Esophagus muscularis mucosa (tissue), 4 donors: Measurements from ENCODE around the gene BBIP1.

Experiments used
- EP300 ChIP-seq: sonication (generic); formaldehyde crosslinking; IDR thresholded peaks from one replicate; pipeline ENCODE4 v1.6.1; 2017; ENCODE audit warnings: antibody characterized with exemption
- POLR2A ChIP-seq: fragments of 450-650 bp; IDR thresholded peaks from one replicate; pipeline ENCODE4 v1.6.1; 2017; ENCODE audit warnings: antibody characterized with exemption, moderate library complexity, mild to moderate bottlenecking, low read depth
- TF ChIP-seq, protein P1 (sequence below), 3 experiments: fragments of 200-600 bp in 2 of 3; fragments of 450-650 bp in 1 of 3; sonication (generic) in 2 of 3; IDR thresholded peaks; one replicate each; pipeline ENCODE4 v1.5.1; 2017 to 2019; ENCODE audit warnings: antibody characterized with exemption in 3 of 3, mild to moderate bottlenecking in 2 of 3, moderate library complexity in 1 of 3

DNA sequence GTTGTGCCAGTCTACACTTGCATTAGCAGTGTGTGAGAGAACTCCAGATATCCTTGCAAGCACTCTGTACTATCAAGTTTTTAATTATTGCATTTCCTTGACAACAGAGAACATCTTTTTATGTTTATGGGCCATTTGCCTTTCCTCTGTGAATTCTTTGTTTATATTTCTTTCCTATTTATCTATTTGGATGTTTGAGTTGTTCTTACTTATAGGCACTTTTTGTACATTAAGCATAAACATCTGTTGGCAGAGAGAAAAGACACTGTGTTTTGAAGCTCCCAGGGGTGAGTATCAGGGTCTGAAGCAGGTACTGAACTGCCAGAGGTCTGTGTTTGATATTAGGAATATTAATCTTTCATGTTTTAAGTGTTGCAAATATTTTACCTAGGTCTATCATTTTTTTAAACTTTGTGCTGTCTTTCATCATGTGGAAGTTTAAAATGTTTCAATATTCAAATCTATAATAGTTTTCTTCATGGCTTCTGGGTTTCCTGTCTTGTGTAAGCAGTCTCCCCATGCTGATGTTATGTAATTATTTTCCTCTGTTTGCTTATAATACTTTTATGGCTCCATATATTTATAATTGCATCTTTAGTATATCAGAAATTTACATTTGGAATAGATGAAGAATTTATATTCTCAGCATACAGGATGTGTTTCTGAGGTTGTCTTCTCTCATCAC is 64.9 kb downstream of the BBIP1 start:
- TF ChIP-seq EP300 (no peak), POLR2A (no peak)
- TF ChIP-seq, protein P1, sequence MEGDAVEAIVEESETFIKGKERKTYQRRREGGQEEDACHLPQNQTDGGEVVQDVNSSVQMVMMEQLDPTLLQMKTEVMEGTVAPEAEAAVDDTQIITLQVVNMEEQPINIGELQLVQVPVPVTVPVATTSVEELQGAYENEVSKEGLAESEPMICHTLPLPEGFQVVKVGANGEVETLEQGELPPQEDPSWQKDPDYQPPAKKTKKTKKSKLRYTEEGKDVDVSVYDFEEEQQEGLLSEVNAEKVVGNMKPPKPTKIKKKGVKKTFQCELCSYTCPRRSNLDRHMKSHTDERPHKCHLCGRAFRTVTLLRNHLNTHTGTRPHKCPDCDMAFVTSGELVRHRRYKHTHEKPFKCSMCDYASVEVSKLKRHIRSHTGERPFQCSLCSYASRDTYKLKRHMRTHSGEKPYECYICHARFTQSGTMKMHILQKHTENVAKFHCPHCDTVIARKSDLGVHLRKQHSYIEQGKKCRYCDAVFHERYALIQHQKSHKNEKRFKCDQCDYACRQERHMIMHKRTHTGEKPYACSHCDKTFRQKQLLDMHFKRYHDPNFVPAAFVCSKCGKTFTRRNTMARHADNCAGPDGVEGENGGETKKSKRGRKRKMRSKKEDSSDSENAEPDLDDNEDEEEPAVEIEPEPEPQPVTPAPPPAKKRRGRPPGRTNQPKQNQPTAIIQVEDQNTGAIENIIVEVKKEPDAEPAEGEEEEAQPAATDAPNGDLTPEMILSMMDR (IDR thresholded peaks at IDR 0.05): no peak
